SW480 (cell line): ENCODE data around the gene DOCK2.
"Not testable (repeated sequence)": the region's sequence is repeated elsewhere in the genome, so short reads cannot be mapped to it uniquely, and the experiment has no call there.

Experiments used
- DNase-seq: peaks from one replicate; pipeline ENCODE4 v3.0.0-alpha.2; 2016; ENCODE audit warnings: low spot score

The DOCK2 gene

GRCh38 chr5:169817031-169817430 is 180.0 kb downstream of the DOCK2 start:
- no peak for DNase-seq

DNA sequence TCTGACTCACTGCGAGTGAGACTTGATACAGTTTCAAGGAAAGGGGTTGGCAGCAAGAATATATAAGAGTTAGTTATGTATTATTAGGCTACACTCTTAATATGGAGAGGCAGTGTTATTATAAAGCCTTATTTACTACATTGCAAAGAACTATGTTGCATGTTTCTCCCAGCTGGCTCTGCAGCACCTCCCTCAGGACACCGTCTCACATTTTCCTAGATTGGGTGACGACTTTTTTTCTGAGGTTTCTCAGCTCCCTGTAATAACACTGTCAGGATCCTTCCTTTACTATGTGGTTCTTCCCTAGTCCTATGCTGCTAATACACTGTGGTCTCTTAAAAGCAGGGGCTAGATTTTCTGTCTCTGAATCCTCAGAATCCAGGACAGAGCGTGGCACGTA is 189.5 kb downstream of the DOCK2 start:
- DNase-seq, result no peak

- DNase-seq, result no peak
These were observed 190.7 kb downstream of the DOCK2 start for GRCh38 chr5:169827769-169828168.

- DNase-seq, result no peak
These were observed 191.3 kb downstream of the DOCK2 start for GRCh38 chr5:169828385-169828784.

- no peak for DNase-seq
These were observed 194.3 kb downstream of the DOCK2 start for GRCh38 chr5:169831331-169831730.

- no peak for DNase-seq
These were observed 195.2 kb downstream of the DOCK2 start for GRCh38 chr5:169832304-169832703.

- DNase-seq, result no peak
These were observed 195.8 kb downstream of the DOCK2 start for GRCh38 chr5:169832845-169833244.

DNA sequence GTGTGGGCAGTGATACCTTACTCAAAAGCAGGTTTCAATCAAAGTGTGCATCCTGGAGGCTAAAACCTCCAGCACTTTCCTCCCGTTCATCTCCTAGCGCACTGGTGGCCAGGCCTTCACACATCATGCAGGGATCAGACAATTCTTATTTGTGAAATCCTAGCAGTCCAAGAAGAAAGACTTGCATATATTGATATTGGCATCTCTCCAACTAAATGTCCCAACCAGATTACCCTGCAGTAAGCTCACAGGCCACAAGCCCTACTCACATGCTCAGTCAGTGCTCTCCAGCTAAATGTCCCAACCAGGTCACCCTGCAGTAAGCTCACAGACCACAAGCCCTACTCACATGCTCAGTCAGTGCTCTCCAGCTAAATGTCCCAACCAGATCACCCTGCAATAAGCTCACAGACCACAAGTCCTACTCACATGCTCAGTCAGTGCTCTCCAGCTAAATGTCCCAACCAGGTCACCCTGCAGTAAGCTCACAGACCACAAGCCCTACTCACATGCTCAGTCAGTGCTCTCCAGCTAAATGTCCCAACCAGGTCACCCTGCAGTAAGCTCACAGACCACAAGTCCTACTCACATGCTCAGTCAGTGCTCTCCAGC is 196.7 kb downstream of the DOCK2 start:
- DNase-seq, result not testable (repeated sequence)

GRCh38 chr5:169834540-169834939 is 197.5 kb downstream of the DOCK2 start:
- not testable (repeated sequence) for DNase-seq

DNA sequence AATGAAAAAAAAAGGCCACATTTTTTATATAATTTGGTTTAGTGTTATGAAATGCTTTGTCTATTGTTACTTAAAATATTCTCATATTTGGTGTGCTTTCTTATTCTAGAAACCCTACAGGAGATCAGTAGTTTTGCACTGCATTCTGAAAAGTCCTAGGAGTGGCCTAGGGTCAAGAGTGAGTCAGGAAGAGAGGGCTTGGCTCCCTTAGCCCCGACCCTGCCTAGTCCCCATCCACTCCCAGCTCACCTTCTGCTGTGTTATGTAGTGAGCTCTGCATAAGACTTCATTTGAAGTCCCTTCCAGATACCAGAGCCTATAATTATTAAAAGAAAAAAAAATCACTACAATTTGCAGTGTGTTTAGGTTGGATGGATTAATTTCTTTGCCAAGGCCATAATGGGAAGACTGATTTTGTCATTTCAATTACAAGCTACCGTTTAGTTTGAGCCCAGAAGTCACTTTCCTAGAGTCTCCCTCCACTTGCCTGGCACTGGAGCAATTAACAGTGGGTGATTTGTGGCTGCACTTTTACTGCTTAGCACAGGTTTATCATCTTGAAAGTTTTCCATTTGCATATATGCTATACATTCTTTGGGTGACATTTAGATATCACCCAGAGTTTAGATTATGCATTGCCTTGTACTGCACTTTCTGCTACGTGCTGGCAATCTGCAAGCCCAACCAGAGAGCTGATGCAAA is 199.9 kb downstream of the DOCK2 start:
- DNase-seq, result no peak

GRCh38 chr5:169837686-169838085 is 200.6 kb downstream of the DOCK2 start:
- DNase-seq, result no peak

GRCh38 chr5:169838688-169839087 is 201.6 kb downstream of the DOCK2 start:
- DNase-seq, result no peak

DNA sequence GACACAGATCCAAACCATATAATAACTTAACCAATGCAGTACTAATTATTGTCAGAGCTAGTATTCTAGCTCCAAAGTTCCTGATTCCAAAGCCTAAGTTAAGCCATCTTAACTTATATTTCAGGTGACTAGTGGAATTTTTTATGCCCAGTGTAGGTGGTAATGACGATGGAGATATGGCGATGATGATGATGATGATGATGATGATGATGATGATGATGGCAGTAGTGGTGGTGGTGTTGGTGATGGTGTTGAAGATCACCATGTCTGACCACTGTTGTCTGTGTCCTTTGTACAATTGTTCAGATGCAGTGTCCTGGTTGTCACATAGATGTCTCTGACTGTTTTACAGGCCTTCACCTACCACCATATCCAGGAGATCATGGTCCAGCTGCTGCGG is 203.3 kb downstream of the DOCK2 start:
- DNase-seq, result no peak

- DNase-seq, result no peak
These were observed 205.6 kb downstream of the DOCK2 start for GRCh38 chr5:169842699-169843098.

- no peak for DNase-seq
These were observed 210.4 kb downstream of the DOCK2 start for GRCh38 chr5:169847519-169847918.

DNA sequence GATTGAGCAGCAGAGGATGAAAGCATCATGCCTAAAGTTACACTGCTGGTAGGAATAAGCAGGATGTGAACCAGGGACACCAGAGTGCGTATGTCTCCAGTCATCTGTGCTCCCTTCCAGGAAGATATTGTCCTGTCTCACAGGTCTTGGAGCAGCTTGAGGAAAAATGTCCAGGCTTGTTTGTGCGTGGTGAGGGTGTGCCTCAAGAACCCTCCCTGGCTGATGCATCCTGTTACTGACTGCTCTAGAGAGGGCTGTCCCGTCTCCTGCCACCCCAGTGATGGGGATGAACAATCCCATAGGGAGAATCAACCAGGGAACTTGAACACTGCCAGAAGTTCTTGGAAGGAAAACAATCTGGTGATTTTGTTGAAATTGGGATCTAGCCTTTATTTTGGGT is 211.2 kb downstream of the DOCK2 start:
- DNase-seq, result no peak

GRCh38 chr5:169848792-169849191 is 211.7 kb downstream of the DOCK2 start:
- no peak for DNase-seq

GRCh38 chr5:169850409-169850808 is 213.3 kb downstream of the DOCK2 start:
- DNase-seq, result no peak

DNA sequence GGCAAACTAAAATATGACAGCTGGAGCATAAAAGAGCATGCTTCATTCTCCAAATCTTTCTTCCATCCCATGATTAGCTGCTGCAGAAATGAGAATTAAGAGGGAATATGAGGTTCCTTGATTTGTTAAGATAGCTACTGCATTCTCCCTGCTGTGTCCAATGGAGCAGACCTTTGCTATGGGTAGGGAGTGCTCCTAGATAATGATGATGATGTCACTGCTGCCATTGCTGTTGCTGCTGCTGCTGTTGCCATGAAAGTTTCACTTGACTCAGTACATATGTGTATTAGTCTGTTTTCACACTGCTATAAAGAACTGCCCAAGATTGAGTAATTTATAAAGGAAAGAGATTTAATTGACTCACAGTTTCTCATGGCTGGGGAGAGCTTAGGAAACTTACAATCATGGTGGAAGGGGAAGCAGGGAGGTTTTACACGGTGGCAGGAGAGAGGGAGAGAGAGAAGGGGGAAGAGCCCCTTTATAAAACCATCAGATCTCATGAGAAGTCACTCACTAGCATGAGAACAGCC is 214.3 kb downstream of the DOCK2 start:
- DNase-seq, result no peak

- DNase-seq, result peak; percentile 34
These were observed 219.5 kb downstream of the DOCK2 start for GRCh38 chr5:169856571-169856970.

DNA sequence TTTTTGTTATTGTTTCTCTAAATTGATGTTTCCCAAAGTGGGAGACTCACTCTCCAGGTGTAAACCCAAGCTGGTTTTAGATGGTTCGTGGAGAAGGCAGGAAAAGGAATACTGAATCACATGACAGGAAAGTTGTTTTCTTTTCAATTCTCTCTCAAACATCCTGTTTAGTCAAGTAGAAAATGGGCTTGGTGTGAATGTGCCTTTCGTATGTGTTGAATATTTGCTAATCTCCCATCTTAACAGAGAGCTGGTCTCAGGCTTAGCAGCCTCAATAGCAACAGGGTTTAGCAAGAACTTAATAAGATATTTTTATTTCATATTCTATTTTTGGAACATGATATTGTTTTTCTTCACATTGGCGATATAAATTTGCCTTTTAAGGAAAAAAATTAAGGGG is 223.5 kb downstream of the DOCK2 start:
- no peak for DNase-seq

GRCh38 chr5:169861433-169861832 is 224.4 kb downstream of the DOCK2 start:
- no peak for DNase-seq

DNA sequence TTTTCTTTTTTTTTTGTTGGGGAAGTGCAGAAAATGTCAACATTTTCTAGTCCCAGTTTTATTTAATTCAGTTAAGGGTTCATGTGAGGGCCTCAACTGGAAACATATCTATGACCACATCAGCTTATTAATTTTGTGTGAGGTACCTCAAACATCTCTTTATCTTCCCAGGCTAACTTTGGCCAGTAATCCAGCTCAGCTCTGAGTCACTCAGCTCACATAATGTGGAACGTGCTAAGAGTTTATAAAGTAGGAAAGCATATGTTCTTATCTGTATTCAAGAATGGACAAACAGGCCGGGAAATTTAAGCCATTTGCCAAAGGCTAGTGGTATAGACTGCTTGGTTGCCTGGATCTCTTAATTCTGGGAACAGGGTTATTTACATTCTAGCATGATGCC is 224.9 kb downstream of the DOCK2 start:
- no peak for DNase-seq

DNA sequence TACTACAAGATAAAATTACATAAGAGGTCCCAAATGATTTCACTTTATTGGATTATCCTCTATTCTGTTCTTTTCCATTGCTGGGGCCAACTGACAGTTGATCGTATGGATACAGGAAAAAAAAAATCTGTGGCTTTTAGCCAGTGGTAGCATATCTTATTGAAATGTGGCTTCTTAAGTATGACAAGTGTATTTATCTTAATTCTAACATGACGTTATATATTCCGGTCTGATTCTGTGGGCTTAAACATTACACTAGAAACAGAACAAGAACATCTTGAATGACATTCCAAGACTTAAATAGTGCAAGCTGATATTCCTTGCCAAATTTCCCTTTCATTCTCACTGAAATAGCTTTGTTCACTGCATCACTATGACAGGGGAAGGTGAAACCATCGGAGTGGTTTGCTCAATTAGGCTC is 225.3 kb downstream of the DOCK2 start:
- DNase-seq, result no peak
